Retina (tissue), 1 donor: ENCODE data around the gene PACSIN1.

Experiments used
- DNase-seq: peaks from one replicate; pipeline ENCODE4 v3.0.0-alpha.2; 2016

Gene PACSIN1

GRCh38 chr6:34528996-34529664, 63.3 kb downstream of the PACSIN1 start:
- DNase-seq, result no peak

- DNase-seq, result no peak
These were observed 63.9 kb downstream of the PACSIN1 start for GRCh38 chr6:34529665-34530327.

GRCh38 chr6:34530753-34531365, 65.0 kb downstream of the PACSIN1 start:
- DNase-seq, result no peak

GRCh38 chr6:34531580-34532201, 65.8 kb downstream of the PACSIN1 start:
- peak; percentile 69 for DNase-seq

GRCh38 chr6:34532230-34532629, 66.4 kb downstream of the PACSIN1 start:
- DNase-seq, result no peak

- no peak for DNase-seq
These were observed 68.3 kb downstream of the PACSIN1 start for GRCh38 chr6:34534146-34534545.

GRCh38 chr6:34534656-34535055, 68.8 kb downstream of the PACSIN1 start:
- no peak for DNase-seq

- DNase-seq, result no peak
These were observed 69.3 kb downstream of the PACSIN1 start for GRCh38 chr6:34535199-34535598.

GRCh38 chr6:34535646-34536045, 69.8 kb downstream of the PACSIN1 start:
- DNase-seq, result no peak

GRCh38 chr6:34536251-34536958, 70.5 kb downstream of the PACSIN1 start:
- DNase-seq, result no peak

GRCh38 chr6:34536959-34537848, 71.3 kb downstream of the PACSIN1 start:
- DNase-seq, result no peak

GRCh38 chr6:34537922-34538550, 72.2 kb downstream of the PACSIN1 start:
- DNase-seq, result no peak

GRCh38 chr6:34538581-34538980, 72.7 kb downstream of the PACSIN1 start:
- DNase-seq, result no peak

GRCh38 chr6:34539181-34539580, 73.3 kb downstream of the PACSIN1 start:
- no peak for DNase-seq

- no peak for DNase-seq
These were observed 74.3 kb downstream of the PACSIN1 start for GRCh38 chr6:34540222-34540621.

GRCh38 chr6:34540841-34541240, 75.0 kb downstream of the PACSIN1 start:
- DNase-seq, result no peak

GRCh38 chr6:34543421-34543820, 77.5 kb downstream of the PACSIN1 start:
- DNase-seq, result no peak

- no peak for DNase-seq
These were observed 78.3 kb downstream of the PACSIN1 start for GRCh38 chr6:34544052-34544604.

- DNase-seq, result no peak
These were observed 79.0 kb downstream of the PACSIN1 start for GRCh38 chr6:34544776-34545471.

GRCh38 chr6:34546551-34547321, 80.9 kb downstream of the PACSIN1 start:
- no peak for DNase-seq
